Psoas muscle (tissue), 8 donors: ENCODE data around the gene MTUS2. TPM values are rescaled to one million over a fixed set of nuclear protein-coding genes. Genes with fewer than 3 reads are reported as not detected.

ENCODE experiments used
- ATAC-seq, 4 donors: fragments of 200-7000 bp; cut with Tn5 transposase; one replicate each; pipeline ENCODE4 v1.9.1; 2020; ENCODE audit warnings: moderate library complexity in 3 of 4, mild to moderate bottlenecking in 2 of 4
- DNase-seq, 2 donors: peaks; one replicate each; pipeline ENCODE4 v3.0.0-alpha.2; 2020
- H3K27ac ChIP-seq: fragments of 200-600 bp; one replicate; pipeline ENCODE4 v1.8.0; 2022
- H3K27me3 ChIP-seq, 3 donors: fragments of 200-600 bp in 1 of 3; one replicate each; pipeline versions ENCODE4 v1.6.1 to v1.8.0; 2013 to 2022; ENCODE audit warnings: low read length in 2 of 3, mild to moderate bottlenecking in 2 of 3, moderate library complexity in 1 of 3; ENCODE audit not compliant: insufficient read depth in 3 of 3
- H3K36me3 ChIP-seq, 2 donors: fragments of 200-600 bp in 1 of 2; one replicate each; pipeline versions ENCODE4 v1.6.1 to v1.8.0; 2013 to 2022; ENCODE audit warnings: low read depth in 1 of 2, mild to moderate bottlenecking in 1 of 2, moderate library complexity in 1 of 2; ENCODE audit not compliant: insufficient read depth in 1 of 2
- H3K4me1 ChIP-seq: fragments of 200-600 bp; one replicate; pipeline ENCODE4 v1.8.0; 2022
- H3K4me3 ChIP-seq: fragments of 200-600 bp; one replicate; pipeline ENCODE4 v1.8.0; 2022; ENCODE audit warnings: mild to moderate bottlenecking
- H3K9me3 ChIP-seq: fragments of 200-600 bp; one replicate; pipeline ENCODE4 v1.8.0; 2022
- CTCF ChIP-seq: fragments of 200-600 bp; IDR thresholded peaks from one replicate; pipeline ENCODE4 v1.8.0; 2022; ENCODE audit warnings: antibody characterized with exemption
- whole genome bisulfite sequencing, 3 donors: extraction: QIAGEN DNeasy Blood & Tissue Kit; methylation state at CpG; one replicate each; pipeline versions ENCODE4 v1.1.6 to v1.1.7; 2013; 5-methylcytosine and 5-hydroxymethylcytosine counted together
- intact Hi-C, 2 donors: fragments of 100-400 bp; cut with DNase I; formaldehyde crosslinking; loops; one replicate each; pipeline versions ENCODE4 v1.11.0 to v1.14.2; 2022
- polyA plus RNA-seq, 3 donors: library from polyadenylated mRNA; stranded (reverse); fragments of 200-250 nt; gene quantifications; one replicate each; pipeline ENCODE4 v1.2.3, GENCODE V29; 2013
- total RNA-seq, 4 donors: library from RNA; stranded (reverse); fragmentation: NEBNext Ultra II Directional in 2 of 4; extraction: Animal tissue kit (Norgen Biotek cat#: 25700) in 2 of 4; gene quantifications; one replicate each; pipeline versions ENCODE4 v1.2.1 to v1.2.4, GENCODE V29; 2021 to 2023
- donor health status: healthy with polysubstance abuse.
- donor health status: DM: no; HTN: no; CAD: no; lungs with moderate emphysema.
- donor health status: Bipolar disorder and iron deficiency.
- donor health status: healthy.
- donor health status: DM: yes; HTN: yes; CAD: no.
- donor health status: DM: no; HTN: no; CAD: no.
- donor health status: DM: no; HTN: no; CAD: no.
- donor health status: DM: yes; HTN: yes; CAD: no.

MTUS2 gene
- total and polyA plus RNA-seq, 7 donors, result 0.03 to 0.79 (median 0.14) TPM; not detected in 2

- H3K9me3 ChIP-seq, result no peaks in the 10 kb centered on the region
- peaks cover 0 to 4% (median 0%) of the 10 kb centered on the region in 3 donors for H3K27me3 ChIP-seq
- WGBS, 3 donors, result 26 to 33% (median 28%) methylated on average over 13 to 15 of the region's 15 CpGs
- no peak for TF ChIP-seq CTCF
- no peaks in the 10 kb centered on the region for H3K36me3 ChIP-seq
- no peak for DNase-seq
- H3K27ac ChIP-seq, result no peak overlapping the region
- H3K4me3 ChIP-seq, result no peak overlapping the region
- intact Hi-C loops, result no loop called here
- no peak for ATAC-seq
- no peaks in the 10 kb centered on the region for H3K4me1 ChIP-seq
Measured at GRCh38 chr13:29270271-29270985, 450.3 kb downstream of the MTUS2 start.

GRCh38 chr13:29271606-29272005 is 451.5 kb downstream of the MTUS2 start:
- no peak overlapping the region for H3K4me3 ChIP-seq
- H3K27me3 ChIP-seq, result peaks cover 0 to 4% (median 0%) of the 10 kb centered on the region in 3 donors
- no peaks in the 10 kb centered on the region for H3K4me1 ChIP-seq
- H3K36me3 ChIP-seq, result no peaks in the 10 kb centered on the region
- ATAC-seq (no peak), DNase-seq (no peak)
- H3K9me3 ChIP-seq, result no peaks in the 10 kb centered on the region
- no peak overlapping the region for H3K27ac ChIP-seq
- TF ChIP-seq CTCF, result no peak
- intact Hi-C loops, result no loop called here
- WGBS, 3 donors, result 15 to 36% (median 30%) methylated on average over 3 of the region's 3 CpGs

- Histone ChIP-seq H3K4me1 (no peaks in the 10 kb centered on the region), H3K36me3 (no peaks in the 10 kb centered on the region), H3K4me3 (no peak overlapping the region), H3K27me3 (peaks cover 0 to 3% (median 0%) of the 10 kb centered on the region in 3 donors), H3K27ac (no peak overlapping the region), H3K9me3 (no peaks in the 10 kb centered on the region)
- 20 to 33% (median 27%) methylated on average over 2 of the region's 2 CpGs for WGBS, 3 donors
- intact Hi-C loops, result no loop called here
- DNase-seq (no peak), ATAC-seq (no peak)
- TF ChIP-seq CTCF, result no peak
Measured at GRCh38 chr13:29279356-29280254, 459.5 kb downstream of the MTUS2 start.

- Histone ChIP-seq H3K4me3 (no peak overlapping the region), H3K9me3 (no peaks in the 10 kb centered on the region), H3K27me3 (peaks cover 0 to 3% (median 0%) of the 10 kb centered on the region in 3 donors), H3K36me3 (no peaks in the 10 kb centered on the region), H3K4me1 (no peaks in the 10 kb centered on the region), H3K27ac (no peak overlapping the region)
- no peak for DNase-seq
- no peak for TF ChIP-seq CTCF
- no peak for ATAC-seq
- WGBS, 3 donors, result 86 to 93% (median 88%) methylated on average over 5 of the region's 5 CpGs
- intact Hi-C loops, result no loop called here
Measured at GRCh38 chr13:29281932-29282495, 461.9 kb downstream of the MTUS2 start.
